ENCODE results near the gene CD81. TPM values are rescaled to one million over a fixed set of nuclear protein-coding genes. Genes with fewer than 3 reads are reported as not detected.
A peak's percentile ranks its signal among the peaks of the same experiment; 100 is the strongest.

CD81 gene
- total RNA-seq, 2 donors from 2014 or later = 433 to 528 TPM

DNA sequence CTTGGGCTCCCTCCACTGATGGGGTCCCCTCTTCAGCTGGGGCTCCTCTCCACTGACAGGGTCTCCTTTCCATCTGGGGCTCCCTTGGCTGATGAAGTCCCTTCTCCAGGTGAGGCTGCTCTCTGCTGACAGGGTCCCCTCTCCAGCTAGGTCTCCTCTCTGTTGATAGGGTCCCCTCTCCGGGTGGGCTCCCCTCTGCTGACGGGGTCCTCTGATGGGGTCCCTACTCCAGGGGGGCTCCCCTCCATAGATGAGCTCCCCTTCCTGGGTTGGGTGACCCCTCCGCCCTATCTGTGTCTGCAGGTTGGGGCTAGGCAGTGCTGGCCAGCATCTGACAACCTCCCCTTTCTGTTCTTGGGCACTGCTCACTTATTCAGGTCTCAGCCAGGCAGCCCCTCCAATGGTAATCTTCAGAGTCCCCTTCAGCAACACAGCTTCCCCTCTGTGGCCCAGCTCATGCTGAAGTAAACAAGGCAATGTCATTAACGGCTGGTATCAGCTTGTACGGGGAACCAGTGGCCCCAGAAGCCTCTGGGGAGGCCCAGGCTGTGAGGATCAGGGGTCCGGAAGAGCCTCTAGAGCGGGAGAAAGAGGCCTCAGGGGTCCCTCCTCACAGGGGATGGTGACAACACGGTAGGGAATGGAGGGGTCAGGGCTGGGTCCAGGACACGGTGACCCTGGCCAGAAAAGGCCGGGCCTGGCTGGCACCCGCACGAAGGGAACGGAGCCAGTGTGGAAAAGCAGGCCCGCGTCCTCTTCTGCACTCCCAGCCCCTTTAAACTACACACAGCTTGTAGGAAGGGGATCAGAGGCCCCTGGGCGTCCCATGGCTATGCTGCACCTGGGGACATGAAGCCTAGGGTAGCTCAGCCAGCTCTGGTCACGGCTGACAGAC is 9.6 kb upstream of the CD81 start:
- Histone ChIP-seq H3K9me3 (no peaks in the 10 kb centered on the region), H3K4me1 (peaks cover 0 to 35% of the 10 kb centered on the region in 2 donors), H3K4me3 (no peak overlapping the region), H3K36me3 (no peaks in the 10 kb centered on the region), H3K27me3 (no peaks in the 10 kb centered on the region), H3K27ac (peak overlapping the region; percentile 54 to 56)
- no peak for DNase-seq (ENCODE audit: low spot score)
- TF ChIP-seq, protein P1, sequence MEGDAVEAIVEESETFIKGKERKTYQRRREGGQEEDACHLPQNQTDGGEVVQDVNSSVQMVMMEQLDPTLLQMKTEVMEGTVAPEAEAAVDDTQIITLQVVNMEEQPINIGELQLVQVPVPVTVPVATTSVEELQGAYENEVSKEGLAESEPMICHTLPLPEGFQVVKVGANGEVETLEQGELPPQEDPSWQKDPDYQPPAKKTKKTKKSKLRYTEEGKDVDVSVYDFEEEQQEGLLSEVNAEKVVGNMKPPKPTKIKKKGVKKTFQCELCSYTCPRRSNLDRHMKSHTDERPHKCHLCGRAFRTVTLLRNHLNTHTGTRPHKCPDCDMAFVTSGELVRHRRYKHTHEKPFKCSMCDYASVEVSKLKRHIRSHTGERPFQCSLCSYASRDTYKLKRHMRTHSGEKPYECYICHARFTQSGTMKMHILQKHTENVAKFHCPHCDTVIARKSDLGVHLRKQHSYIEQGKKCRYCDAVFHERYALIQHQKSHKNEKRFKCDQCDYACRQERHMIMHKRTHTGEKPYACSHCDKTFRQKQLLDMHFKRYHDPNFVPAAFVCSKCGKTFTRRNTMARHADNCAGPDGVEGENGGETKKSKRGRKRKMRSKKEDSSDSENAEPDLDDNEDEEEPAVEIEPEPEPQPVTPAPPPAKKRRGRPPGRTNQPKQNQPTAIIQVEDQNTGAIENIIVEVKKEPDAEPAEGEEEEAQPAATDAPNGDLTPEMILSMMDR (IDR thresholded peaks at IDR 0.05) = no peak

- Histone ChIP-seq H3K9me3 (no peaks in the 10 kb centered on the region), H3K4me3 (no peak overlapping the region), H3K4me1 (peaks cover 0 to 29% of the 10 kb centered on the region in 2 donors), H3K36me3 (no peaks in the 10 kb centered on the region), H3K27ac (peak overlapping the region; percentile 54 to 56), H3K27me3 (no peaks in the 10 kb centered on the region)
- TF ChIP-seq, protein P1 (IDR thresholded peaks at IDR 0.05) = no peak
- DNase-seq (ENCODE audit: low spot score) = no peak
Observed at GRCh38 chr11:2368178-2368850, 8.8 kb upstream of the CD81 start.

DNA sequence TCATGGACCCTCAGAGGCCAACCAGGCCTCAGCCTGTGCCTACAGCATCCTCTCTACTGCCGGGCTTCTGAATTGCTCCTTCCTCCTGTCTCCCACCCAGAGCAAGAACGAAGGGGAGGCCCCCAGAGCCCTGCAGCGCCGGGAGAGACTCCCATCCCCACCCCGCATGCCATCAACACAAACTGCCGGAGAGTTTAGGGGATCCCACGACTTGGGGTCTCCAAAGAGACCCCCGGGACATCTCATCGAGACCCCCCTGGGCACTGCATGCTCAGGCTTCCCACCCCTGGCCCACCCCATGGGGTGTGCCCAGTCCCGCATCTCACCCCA is 8.3 kb upstream of the CD81 start:
- Histone ChIP-seq H3K4me1 (peaks cover 0 to 29% of the 10 kb centered on the region in 2 donors), H3K36me3 (no peaks in the 10 kb centered on the region), H3K4me3 (no peak overlapping the region), H3K27me3 (no peaks in the 10 kb centered on the region), H3K27ac (peak overlapping the region in 1 of 2 donors; percentile 60), H3K9me3 (no peaks in the 10 kb centered on the region)
- TF ChIP-seq, protein P1 (IDR thresholded peaks at IDR 0.05) = no peak
- no peak for DNase-seq (ENCODE audit: low spot score)

DNA sequence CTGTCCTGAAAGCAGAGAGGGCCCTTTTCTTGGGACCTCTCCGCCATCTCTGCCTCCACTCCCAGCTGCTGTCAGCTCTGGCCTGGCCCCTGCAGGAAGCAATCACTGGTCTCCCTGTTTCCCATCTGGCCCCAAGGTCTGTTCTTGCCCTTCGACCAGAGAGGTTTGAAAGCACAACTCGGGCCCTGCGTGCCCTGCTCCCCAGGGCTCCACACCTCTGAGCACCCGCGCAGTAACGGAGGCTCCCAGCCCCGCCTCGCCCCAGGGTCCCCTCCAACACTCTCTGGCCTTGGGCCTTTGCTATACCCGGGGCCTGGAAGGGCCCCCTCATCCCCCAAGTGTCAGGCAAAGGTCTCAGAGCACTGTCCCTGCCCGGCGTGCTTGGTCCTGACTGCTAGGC is 7.8 kb upstream of the CD81 start:
- TF ChIP-seq, protein P1 (IDR thresholded peaks at IDR 0.05) = no peak
- no peak overlapping the region for H3K4me3 ChIP-seq
- H3K27ac ChIP-seq = peak overlapping the region; percentile 35 to 60
- no peaks in the 10 kb centered on the region for H3K9me3 ChIP-seq
- H3K4me1 ChIP-seq = peaks cover 0 to 33% of the 10 kb centered on the region in 2 donors
- no peaks in the 10 kb centered on the region for H3K27me3 ChIP-seq
- H3K36me3 ChIP-seq = no peaks in the 10 kb centered on the region
- no peak for DNase-seq (ENCODE audit: low spot score)

DNA sequence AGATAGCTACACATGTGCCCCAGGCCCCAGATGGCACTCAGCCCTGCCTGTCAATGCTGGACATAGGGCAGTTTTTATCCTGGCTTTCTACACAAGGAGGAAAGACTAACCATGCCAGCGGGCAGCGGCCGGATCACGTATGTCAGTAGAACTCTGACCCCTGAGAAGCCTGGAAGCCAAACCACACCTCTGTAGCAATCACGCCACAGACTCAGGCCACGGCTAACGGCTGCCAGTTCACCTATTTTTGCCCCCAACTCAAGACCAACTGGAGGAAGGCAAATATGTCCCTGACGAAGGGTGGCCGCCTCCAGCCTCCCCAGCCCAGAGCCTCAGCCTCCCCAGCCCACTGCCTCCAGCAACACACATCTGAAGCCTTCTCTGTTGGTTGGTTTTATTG is 7.2 kb upstream of the CD81 start:
- TF ChIP-seq, protein P1 (IDR thresholded peaks at IDR 0.05) = no peak
- H3K4me3 ChIP-seq = no peak overlapping the region
- DNase-seq (ENCODE audit: low spot score) = no peak
- peaks cover 0 to 37% of the 10 kb centered on the region in 2 donors for H3K4me1 ChIP-seq
- H3K27ac ChIP-seq = peak overlapping the region; percentile 35 to 60
- H3K36me3 ChIP-seq = no peaks in the 10 kb centered on the region
- H3K27me3 ChIP-seq = no peaks in the 10 kb centered on the region
- no peaks in the 10 kb centered on the region for H3K9me3 ChIP-seq
